Ectodermal cell (in vitro differentiated cells): Measurements from ENCODE around the gene MX1.
"Not testable (repeated sequence)": the region's sequence is repeated elsewhere in the genome, so short reads cannot be mapped to it uniquely, and the experiment has no call there.

Experiments
- H3K27ac ChIP-seq: 2 replicates; pipeline ENCODE4 v1.7.0; 2013; ENCODE audit warnings: mild to moderate bottlenecking, low read depth, low read length; ENCODE audit not compliant: insufficient read depth, poor library complexity, severe bottlenecking
- H3K27me3 ChIP-seq: 2 replicates; pipeline ENCODE4 v1.7.0; 2013; ENCODE audit warnings: mild to moderate bottlenecking, low read length; ENCODE audit not compliant: insufficient read depth, control insufficient read depth, poor library complexity, severe bottlenecking
- H3K36me3 ChIP-seq: one replicate; pipeline ENCODE4 v1.7.0; 2013; ENCODE audit warnings: low read length; ENCODE audit not compliant: control insufficient read depth, insufficient read depth
- H3K4me1 ChIP-seq: one replicate; pipeline ENCODE4 v1.7.0; 2013; ENCODE audit warnings: low read length; ENCODE audit not compliant: control insufficient read depth, insufficient read depth
- H3K4me3 ChIP-seq: 2 replicates; pipeline ENCODE4 v1.7.0; 2013; ENCODE audit warnings: low read depth, low read length, control low read depth; ENCODE audit not compliant: insufficient read depth
- H3K9me3 ChIP-seq: 2 replicates; pipeline ENCODE4 v1.7.0; 2013; ENCODE audit warnings: mild to moderate bottlenecking, low read length, moderate library complexity; ENCODE audit not compliant: control insufficient read depth
- WGBS, 2 experiments: methylation state at CpG; one replicate each; pipeline ENCODE4 v1.1.7; 2013; ENCODE audit warnings: missing lambda C conversion rate in 2 of 2; 5-methylcytosine and 5-hydroxymethylcytosine counted together

The MX1 gene

GRCh38 chr21:41422546-41423304 lies 3.3 kb upstream of the MX1 start:
- no peaks in the 10 kb centered on the region for H3K9me3 ChIP-seq
- no peak overlapping the region for H3K4me3 ChIP-seq
- H3K36me3 ChIP-seq: no peaks in the 10 kb centered on the region
- 94 to 97% methylated on average over 19 of the region's 19 CpGs for WGBS, 2 experiments
- no peak overlapping the region for H3K27ac ChIP-seq
- peaks cover 4% of the 10 kb centered on the region for H3K4me1 ChIP-seq
- H3K27me3 ChIP-seq: peaks cover 43% of the 10 kb centered on the region

GRCh38 chr21:41423305-41423636 lies 2.8 kb upstream of the MX1 start:
- H3K36me3 ChIP-seq, H3K4me1 ChIP-seq, H3K9me3 ChIP-seq, H3K27ac ChIP-seq, H3K4me3 ChIP-seq: not testable (repeated sequence)
- peaks cover 48% of the 10 kb centered on the region for H3K27me3 ChIP-seq
- 81 to 90% methylated on average over 4 to 5 of the region's 5 CpGs for WGBS, 2 experiments

- H3K9me3 ChIP-seq: no peaks in the 10 kb centered on the region
- WGBS, 2 experiments: 71 to 73% methylated on average over 6 to 7 of the region's 7 CpGs
- no peak overlapping the region for H3K27ac ChIP-seq
- peaks cover 2% of the 10 kb centered on the region for H3K4me1 ChIP-seq
- peak overlapping the region; percentile 45 for H3K4me3 ChIP-seq
- H3K27me3 ChIP-seq: peaks cover 49% of the 10 kb centered on the region
- H3K36me3 ChIP-seq: no peaks in the 10 kb centered on the region
These were observed 468 bp upstream of the MX1 start for GRCh38 chr21:41425588-41425953.

GRCh38 chr21:41426676-41427404 lies 801 bp downstream of the MX1 start:
- Histone ChIP-seq H3K36me3 (no peaks in the 10 kb centered on the region), H3K27ac (no peak overlapping the region), H3K27me3 (peaks cover 47% of the 10 kb centered on the region), H3K9me3 (no peaks in the 10 kb centered on the region), H3K4me1 (no peaks in the 10 kb centered on the region), H3K4me3 (peak overlapping the region; percentile 45)
- WGBS, 2 experiments: 28 to 30% methylated on average over 41 of the region's 41 CpGs

- peaks cover 47% of the 10 kb centered on the region for H3K27me3 ChIP-seq
- no peaks in the 10 kb centered on the region for H3K36me3 ChIP-seq
- no peak overlapping the region for H3K4me3 ChIP-seq
- no peak overlapping the region for H3K27ac ChIP-seq
- no peaks in the 10 kb centered on the region for H3K4me1 ChIP-seq
- whole genome bisulfite sequencing, 2 experiments: 89 to 90% methylated on average over 8 of the region's 8 CpGs
- no peaks in the 10 kb centered on the region for H3K9me3 ChIP-seq
These were observed 1.5 kb downstream of the MX1 start for GRCh38 chr21:41427556-41427955.

- Histone ChIP-seq H3K27me3 (peaks cover 47% of the 10 kb centered on the region), H3K9me3 (no peaks in the 10 kb centered on the region), H3K36me3 (no peaks in the 10 kb centered on the region), H3K4me3 (no peak overlapping the region), H3K27ac (no peak overlapping the region), H3K4me1 (no peaks in the 10 kb centered on the region)
- WGBS, 2 experiments: 92 to 93% methylated on average over 8 of the region's 8 CpGs
These were observed 2.3 kb downstream of the MX1 start for GRCh38 chr21:41428311-41428710.

- Histone ChIP-seq H3K4me1 (no peaks in the 10 kb centered on the region), H3K9me3 (no peaks in the 10 kb centered on the region), H3K36me3 (no peaks in the 10 kb centered on the region), H3K27me3 (peaks cover 47% of the 10 kb centered on the region), H3K27ac (no peak overlapping the region), H3K4me3 (no peak overlapping the region)
- 89 to 93% methylated on average over 6 of the region's 6 CpGs for WGBS, 2 experiments
These were observed 2.8 kb downstream of the MX1 start for GRCh38 chr21:41428847-41429246.

GRCh38 chr21:41429305-41429704 lies 3.3 kb downstream of the MX1 start:
- Histone ChIP-seq H3K9me3 (no peaks in the 10 kb centered on the region), H3K36me3 (no peaks in the 10 kb centered on the region), H3K27me3 (peaks cover 45% of the 10 kb centered on the region), H3K4me1 (no peaks in the 10 kb centered on the region), H3K4me3 (no peak overlapping the region), H3K27ac (no peak overlapping the region)
- 94 to 96% methylated on average over 3 of the region's 3 CpGs for WGBS, 2 experiments

GRCh38 chr21:41429925-41430491 lies 4.0 kb downstream of the MX1 start:
- no peak overlapping the region for H3K27ac ChIP-seq
- no peaks in the 10 kb centered on the region for H3K9me3 ChIP-seq
- H3K27me3 ChIP-seq: peaks cover 38% of the 10 kb centered on the region
- 88 to 96% methylated on average over 8 to 9 of the region's 9 CpGs for WGBS, 2 experiments
- H3K4me3 ChIP-seq: no peak overlapping the region
- H3K4me1 ChIP-seq: no peaks in the 10 kb centered on the region
- no peaks in the 10 kb centered on the region for H3K36me3 ChIP-seq

- Histone ChIP-seq H3K4me1 (no peaks in the 10 kb centered on the region), H3K27ac (no peak overlapping the region), H3K36me3 (no peaks in the 10 kb centered on the region), H3K9me3 (no peaks in the 10 kb centered on the region), H3K27me3 (peaks cover 19% of the 10 kb centered on the region), H3K4me3 (no peak overlapping the region)
- WGBS, 2 experiments: 84% methylated on average over 16 of the region's 16 CpGs
These were observed 5.9 kb downstream of the MX1 start for GRCh38 chr21:41431788-41432548.
